Activated naive CD4-positive, alpha-beta T cell treated with anti-CD3 and anti-CD28 coated beads, Interleukin-2, amount 50 U/mL, for 16 hours (primary cell): ENCODE results near the gene SMC6.

Experiments
- DNase-seq: peaks from one replicate; pipeline ENCODE4 v3.0.0-alpha.2; 2020

The SMC6 gene

GRCh38 chr2:17615147-17615546 is 138.5 kb downstream of the SMC6 start:
- DNase-seq: no peak

DNA sequence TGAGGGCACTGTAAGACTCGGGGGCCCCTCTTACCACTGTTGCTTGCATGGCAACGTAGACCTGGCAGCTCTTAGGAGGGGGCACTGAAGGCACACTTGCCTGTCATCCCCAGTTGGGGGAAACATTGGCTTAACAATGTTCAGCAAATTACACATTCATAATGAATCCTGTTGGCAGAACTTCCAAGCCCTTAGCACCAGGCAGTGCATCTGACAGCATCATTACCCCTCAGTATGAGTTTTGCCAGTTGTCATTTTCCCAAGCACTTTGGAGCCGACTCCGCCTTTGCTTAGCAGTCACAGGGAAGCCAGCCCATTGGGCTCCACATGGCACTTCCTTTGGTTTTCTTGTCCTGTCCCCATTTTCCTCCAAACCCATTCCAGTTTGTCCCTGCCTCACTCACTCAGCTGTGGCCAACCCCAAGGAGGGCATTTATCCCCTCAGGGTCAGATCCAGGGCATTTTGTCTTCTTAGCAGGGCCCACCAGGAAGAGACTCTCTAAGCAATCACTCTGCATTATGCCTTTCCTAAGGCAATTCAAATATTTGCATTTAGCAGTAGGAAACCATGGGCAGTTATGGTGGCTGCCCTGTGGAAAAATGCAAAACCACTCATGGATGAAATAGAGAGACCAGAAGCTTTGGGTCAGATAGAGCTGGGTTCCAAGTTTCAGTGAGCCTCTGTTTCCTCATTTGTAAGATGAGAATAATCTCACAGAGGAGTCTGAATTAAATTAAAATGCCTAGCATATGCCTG is 139.3 kb downstream of the SMC6 start:
- no peak for DNase-seq
